ENCODE data around the gene MARCKSL1. TPM values are rescaled to one million over a fixed set of nuclear protein-coding genes. Genes with fewer than 3 reads are reported as not detected.
A peak's percentile ranks its signal among the peaks of the same experiment; 100 is the strongest.

MARCKSL1 gene
- total and polyA plus RNA-seq, 2 of the 8 experiments (the other 6 are each of a cell fraction or from before 2014, with no cell fraction given): 536 to 558 TPM

- WGBS, 2 experiments (ENCODE audit: extremely low coverage in 1 of 2, insufficient coverage in 1 of 2, insufficient read length in 1 of 2, insufficient replicate concordance in 2 of 2, low coverage in 1 of 2, low lambda C conversion rate in 2 of 2, missing lambda C conversion rate in 1 of 2): no CpG with 5 or more reads among the region's 34 CpGs
- H2AK5ac ChIP-seq (ENCODE audit: low read depth, low read length): no peak overlapping the region
- H3K4me2 ChIP-seq (ENCODE audit: insufficient read depth in 1 of 2, low read depth in 2 of 2, low read length in 2 of 2): peak overlapping the region; percentile 83 to 93; a peak in 3 of 4 replicates
- H2BK15ac ChIP-seq (ENCODE audit: low read length): no peak overlapping the region
- H2AFZ ChIP-seq (ENCODE audit: low read length): no peak overlapping the region
- TF ChIP-seq RXRA (IDR thresholded peaks at IDR 0.05; ENCODE audit: insufficient read depth, low read depth, low read length) (no peak), CBX8 (IDR thresholded peaks at IDR 0.05; ENCODE audit: borderline replicate concordance, low read depth, low read length) (no peak), CREB1 (IDR thresholded peaks at IDR 0.05) (no peak), SIRT6 (IDR thresholded peaks at IDR 0.05; ENCODE audit: low read length) (no peak), TBP (IDR thresholded peaks at IDR 0.05; ENCODE audit: low read depth, low read length) (no peak), EP300 (IDR thresholded peaks at IDR 0.05; ENCODE audit: borderline replicate concordance in 1 of 2, low read depth in 2 of 2, low read length in 2 of 2) (no peak), SP2 (IDR thresholded peaks at IDR 0.05; ENCODE audit: low read length) (no peak)
- H3K27ac ChIP-seq (ENCODE audit: low read depth, low read length): peak overlapping the region; percentile 92; the same call in 1 of the 2 replicates
- no peak overlapping the region for H2BK20ac ChIP-seq (ENCODE audit: low read length)
- H2BK120ac ChIP-seq (replicated peaks; ENCODE audit: low read depth, low read length): no peak overlapping the region
- peaks cover 4 to 21% of the 10 kb centered on the region in 2 experiments; a peak in 3 of 4 replicates for H3K79me2 ChIP-seq (ENCODE audit: control insufficient read depth in 1 of 2, insufficient read depth in 2 of 2, low read length in 2 of 2)
- peak overlapping the region; percentile 20 for H3K56ac ChIP-seq (replicated peaks; ENCODE audit: insufficient read length, low read depth, low read length)
- H3K4me1 ChIP-seq (replicated peaks in 1 of 4; ENCODE audit: control insufficient read depth in 3 of 4, insufficient read depth in 4 of 4, low read length in 3 of 4): peaks cover 5 to 34% (median 25%) of the 10 kb centered on the region in 4 experiments
- H3K18ac ChIP-seq (ENCODE audit: extremely low read depth, low read length): no peak overlapping the region
- H3K4ac ChIP-seq (replicated peaks; ENCODE audit: insufficient read length, low read depth, low read length): no peak overlapping the region
- H3K27me3 ChIP-seq (replicated peaks in 1 of 4; ENCODE audit: control insufficient read depth in 3 of 4, extremely low read depth in 1 of 4, insufficient read depth in 3 of 4, low read length in 3 of 4): peaks cover 0 to 7% (median 2%) of the 10 kb centered on the region in 4 experiments; a peak in 4 of 7 replicates
- peak overlapping the region; percentile 92 to 94 (median 93) for H3K4me3 ChIP-seq (ENCODE audit: extremely low read depth in 1 of 4, insufficient read depth in 2 of 4, low read depth in 3 of 4, low read length in 4 of 4)
- H4K20me1 ChIP-seq (replicated peaks in 1 of 2; ENCODE audit: control insufficient read depth in 1 of 2, insufficient read depth in 2 of 2, low read length in 2 of 2): peaks cover 9 to 18% of the 10 kb centered on the region in 2 experiments
- H3K23me2 ChIP-seq (ENCODE audit: low read depth, low read length): peaks cover 10% of the 10 kb centered on the region; the same call in 1 of the 2 replicates
- no peak overlapping the region for H4K5ac ChIP-seq (ENCODE audit: insufficient read length, low read depth, low read length)
- H3K36me3 ChIP-seq (ENCODE audit: control insufficient read depth in 2 of 4, insufficient read depth in 4 of 4, low read length in 3 of 4): peaks cover 12 to 45% (median 19%) of the 10 kb centered on the region in 4 experiments; a peak in 6 of 8 replicates
- no peak overlapping the region for H4K91ac ChIP-seq (replicated peaks; ENCODE audit: insufficient read length, low read length)
- H3K14ac ChIP-seq (ENCODE audit: insufficient read length): no peak overlapping the region
- ChIA-PET CTCF (ENCODE audit: partially characterized antibody) (interaction anchor here (0.7 kb wide), 1 partner anchor 16 kb away, joined by 4 read pairs; no protein-coding TSS in a partner anchor), POLR2A (ENCODE audit: partially characterized antibody) (interaction anchor here (0.7 to 13.4 kb wide), 32 partner anchors 8 to 631 kb away, joined by 3 to 321 read pairs (median 5); partner anchors contain the start of genes CCDC28B, COL16A1, FAM167B and FAM229A)
- no peak overlapping the region for H2BK12ac ChIP-seq (ENCODE audit: low read depth, low read length)
- no peak overlapping the region; the same call in 1 of the 2 replicates for H2BK5ac ChIP-seq (ENCODE audit: low read depth, low read length)
- H3K79me1 ChIP-seq (ENCODE audit: low read depth, low read length): peaks cover 2% of the 10 kb centered on the region; the same call in 1 of the 2 replicates
- no peak overlapping the region for H3K23ac ChIP-seq (ENCODE audit: insufficient read length)
- FAIRE-seq (no peak), DNase-seq (ENCODE audit: low read depth in 1 of 2, low spot score in 2 of 2) (no peak)
- peak overlapping the region; percentile 98 for H4K8ac ChIP-seq (ENCODE audit: extremely low read depth, insufficient read depth, low read length)
- H3K9me3 ChIP-seq (ENCODE audit: insufficient read depth in 2 of 2, low read depth in 1 of 2, low read length in 1 of 2): no peaks in the 10 kb centered on the region
- H3K9ac ChIP-seq (replicated peaks in 1 of 4; ENCODE audit: extremely low read depth in 1 of 4, low read depth in 3 of 4, low read length in 3 of 4): peak overlapping the region; percentile 86 to 98 (median 89)
Observed at GRCh38 chr1:32335535-32335789, 571 bp downstream of the MARCKSL1 start.

Measured in H1 (cell line).